Measurements from ENCODE around the gene ASCL4. TPM values are rescaled to one million over a fixed set of nuclear protein-coding genes. Genes with fewer than 3 reads are reported as not detected.

Gene ASCL4
- total and polyA plus RNA-seq, 7 donors: 0.06 TPM; not detected in 6

DNA sequence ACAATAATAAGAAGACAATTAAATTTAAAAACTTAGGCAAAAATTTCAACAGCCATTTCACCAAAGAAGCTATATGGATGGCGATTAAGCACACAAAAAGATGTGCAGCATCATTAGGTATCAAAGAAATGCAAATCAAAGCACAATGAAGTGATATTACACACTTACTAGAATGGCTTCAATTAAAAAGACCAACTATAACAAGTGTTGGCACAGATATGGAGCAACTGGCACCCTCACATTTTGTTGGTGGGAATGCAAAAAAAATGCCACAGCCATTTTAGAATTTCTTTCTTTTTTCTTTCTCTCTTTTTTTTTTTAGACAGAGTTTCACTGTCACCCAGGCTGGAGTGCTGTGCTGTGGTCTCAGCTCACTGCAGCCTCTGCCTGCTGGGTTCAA, 11.6 kb upstream of the ASCL4 start:
- no peak for DNase-seq
- H3K4me1 ChIP-seq: peaks cover 0 to 29% (median 25%) of the 10 kb centered on the region in 4 donors
- no peaks in the 10 kb centered on the region for H3K27me3 ChIP-seq
- WGBS, 2 donors: 94 to 95% methylated on average over 1 of the region's 1 CpG
- no peak overlapping the region for H3K27ac ChIP-seq
- no peak overlapping the region for H3K4me3 ChIP-seq
- no peak for TF ChIP-seq POLR2AphosphoS5 (IDR thresholded peaks at IDR 0.05)
- TF ChIP-seq EP300 (IDR thresholded peaks at IDR 0.05): no peak
- TF ChIP-seq, protein P1, sequence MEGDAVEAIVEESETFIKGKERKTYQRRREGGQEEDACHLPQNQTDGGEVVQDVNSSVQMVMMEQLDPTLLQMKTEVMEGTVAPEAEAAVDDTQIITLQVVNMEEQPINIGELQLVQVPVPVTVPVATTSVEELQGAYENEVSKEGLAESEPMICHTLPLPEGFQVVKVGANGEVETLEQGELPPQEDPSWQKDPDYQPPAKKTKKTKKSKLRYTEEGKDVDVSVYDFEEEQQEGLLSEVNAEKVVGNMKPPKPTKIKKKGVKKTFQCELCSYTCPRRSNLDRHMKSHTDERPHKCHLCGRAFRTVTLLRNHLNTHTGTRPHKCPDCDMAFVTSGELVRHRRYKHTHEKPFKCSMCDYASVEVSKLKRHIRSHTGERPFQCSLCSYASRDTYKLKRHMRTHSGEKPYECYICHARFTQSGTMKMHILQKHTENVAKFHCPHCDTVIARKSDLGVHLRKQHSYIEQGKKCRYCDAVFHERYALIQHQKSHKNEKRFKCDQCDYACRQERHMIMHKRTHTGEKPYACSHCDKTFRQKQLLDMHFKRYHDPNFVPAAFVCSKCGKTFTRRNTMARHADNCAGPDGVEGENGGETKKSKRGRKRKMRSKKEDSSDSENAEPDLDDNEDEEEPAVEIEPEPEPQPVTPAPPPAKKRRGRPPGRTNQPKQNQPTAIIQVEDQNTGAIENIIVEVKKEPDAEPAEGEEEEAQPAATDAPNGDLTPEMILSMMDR (IDR thresholded peaks at IDR 0.05): no peak
- no peak for TF ChIP-seq POLR2A (IDR thresholded peaks at IDR 0.05)
- H3K9me3 ChIP-seq: no peaks in the 10 kb centered on the region
- intact Hi-C loops (cut with DNase I): loop anchor here (5.0 to 10.0 kb wide), 2 partner anchors 119 to 432 kb away; no protein-coding TSS in a partner anchor
- H3K36me3 ChIP-seq: peaks cover 0 to 5% (median 0%) of the 10 kb centered on the region in 4 donors

- no peaks in the 10 kb centered on the region for H3K9me3 ChIP-seq
- H3K36me3 ChIP-seq: no peaks in the 10 kb centered on the region
- no peak for TF ChIP-seq POLR2A (IDR thresholded peaks at IDR 0.05)
- TF ChIP-seq, protein P1 (IDR thresholded peaks at IDR 0.05): no peak
- peaks cover 0 to 14% (median 9%) of the 10 kb centered on the region in 4 donors for H3K4me1 ChIP-seq
- DNase-seq: no peak
- no peaks in the 10 kb centered on the region for H3K27me3 ChIP-seq
- 77 to 78% methylated on average over 4 of the region's 4 CpGs for WGBS, 2 donors
- H3K4me3 ChIP-seq: no peak overlapping the region
- intact Hi-C loops (cut with DNase I): loop anchor here (5.0 to 10.0 kb wide), 2 partner anchors 118 to 430 kb away; no protein-coding TSS in a partner anchor
- no peak overlapping the region for H3K27ac ChIP-seq
Observed at GRCh38 chr12:107764626-107765025, 9.9 kb upstream of the ASCL4 start.

DNA sequence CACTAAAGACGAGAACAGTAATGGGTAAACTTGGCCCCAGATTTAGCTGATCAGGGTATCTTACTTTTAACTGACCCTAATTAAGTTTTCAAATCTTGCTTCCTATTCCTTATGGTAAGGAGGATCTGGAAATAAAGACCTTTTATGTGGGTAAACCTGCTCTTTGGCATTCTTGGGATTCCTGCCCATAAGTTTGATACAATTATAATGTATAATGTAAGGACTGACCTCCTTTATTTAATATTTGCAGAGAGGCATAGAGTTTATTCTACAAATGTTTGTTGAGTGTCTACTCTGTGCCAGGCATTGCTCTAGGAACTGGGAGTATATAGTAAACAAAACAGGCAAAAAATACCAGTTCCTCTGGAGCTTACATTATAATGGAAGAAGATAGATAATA, 9.2 kb upstream of the ASCL4 start:
- Histone ChIP-seq H3K27ac (no peak overlapping the region), H3K27me3 (no peaks in the 10 kb centered on the region), H3K4me1 (peaks cover 0 to 7% (median 3%) of the 10 kb centered on the region in 4 donors), H3K4me3 (no peak overlapping the region), H3K36me3 (no peaks in the 10 kb centered on the region), H3K9me3 (no peaks in the 10 kb centered on the region)
- intact Hi-C loops (cut with DNase I): loop anchor here (10.0 kb wide), 1 partner anchor 429 kb away; no protein-coding TSS in a partner anchor
- WGBS, 2 donors: 86 to 92% methylated on average over 1 of the region's 1 CpG
- TF ChIP-seq POLR2A (IDR thresholded peaks at IDR 0.05) (no peak), POLR2AphosphoS5 (IDR thresholded peaks at IDR 0.05) (no peak), EP300 (IDR thresholded peaks at IDR 0.05) (no peak)
- TF ChIP-seq, protein P1 (IDR thresholded peaks at IDR 0.05): no peak
- no peak for DNase-seq

DNA sequence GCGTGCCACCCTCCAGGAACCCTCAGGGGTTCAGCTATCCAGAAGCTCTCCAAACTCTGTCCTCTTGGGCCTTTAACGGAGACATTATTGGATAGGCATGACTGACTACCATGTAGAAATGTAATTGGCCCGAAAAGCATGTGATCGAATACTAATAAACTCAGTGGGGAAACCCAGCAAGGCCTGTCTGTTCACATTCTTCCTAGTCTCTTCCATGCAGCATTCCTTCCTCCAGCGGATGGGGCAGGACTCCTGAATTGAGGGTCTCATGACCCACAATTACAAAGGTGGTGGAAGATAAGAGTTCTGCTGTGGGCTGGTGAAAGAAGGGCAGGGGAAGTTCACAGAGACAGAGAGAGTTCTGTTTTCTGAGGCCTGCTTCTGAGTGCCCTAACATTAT, 7.0 kb upstream of the ASCL4 start:
- Histone ChIP-seq H3K27me3 (peaks cover 0 to 5% (median under 1%) of the 10 kb centered on the region in 3 donors), H3K4me3 (no peak overlapping the region), H3K36me3 (no peaks in the 10 kb centered on the region), H3K4me1 (no peaks in the 10 kb centered on the region), H3K27ac (no peak overlapping the region), H3K9me3 (no peaks in the 10 kb centered on the region)
- intact Hi-C loops (cut with DNase I): loop anchor here (10.0 kb wide), 1 partner anchor 427 kb away; no protein-coding TSS in a partner anchor
- WGBS, 2 donors: 84 to 92% methylated on average over 5 of the region's 5 CpGs
- DNase-seq: no peak
- TF ChIP-seq POLR2AphosphoS5 (IDR thresholded peaks at IDR 0.05) (no peak), POLR2A (IDR thresholded peaks at IDR 0.05) (no peak), EP300 (IDR thresholded peaks at IDR 0.05) (no peak)
- TF ChIP-seq, protein P1 (IDR thresholded peaks at IDR 0.05): no peak
